A673 (cell line): ENCODE measurements around the gene SMYD1.
"Not testable (repeated sequence)": the region's sequence is repeated elsewhere in the genome, so short reads cannot be mapped to it uniquely, and the experiment has no call there.

Experiments used
- EZH2 ChIP-seq: fragments of 200-600 bp; sonication (generic); IDR thresholded peaks from 2 replicates; pipeline ENCODE4 v1.6.1; 2017; ENCODE audit warnings: borderline replicate concordance, low read depth, mild to moderate bottlenecking, mixed read lengths, antibody characterized with exemption, low read length; ENCODE audit not compliant: poor library complexity, severe bottlenecking
- TF ChIP-seq, protein P1 (sequence below): fragments of 300-800, 200-600 bp; sonication (generic); conservative IDR thresholded peaks from 2 replicates; pipeline ENCODE4 v1.5.1; 2017; ENCODE audit warnings: low read depth, mild to moderate bottlenecking, antibody characterized with exemption, low read length, moderate library complexity, mixed read lengths

GRCh38 chr2:88045561-88045960 lies 22.1 kb upstream of the SMYD1 start:
- TF ChIP-seq, protein P1, sequence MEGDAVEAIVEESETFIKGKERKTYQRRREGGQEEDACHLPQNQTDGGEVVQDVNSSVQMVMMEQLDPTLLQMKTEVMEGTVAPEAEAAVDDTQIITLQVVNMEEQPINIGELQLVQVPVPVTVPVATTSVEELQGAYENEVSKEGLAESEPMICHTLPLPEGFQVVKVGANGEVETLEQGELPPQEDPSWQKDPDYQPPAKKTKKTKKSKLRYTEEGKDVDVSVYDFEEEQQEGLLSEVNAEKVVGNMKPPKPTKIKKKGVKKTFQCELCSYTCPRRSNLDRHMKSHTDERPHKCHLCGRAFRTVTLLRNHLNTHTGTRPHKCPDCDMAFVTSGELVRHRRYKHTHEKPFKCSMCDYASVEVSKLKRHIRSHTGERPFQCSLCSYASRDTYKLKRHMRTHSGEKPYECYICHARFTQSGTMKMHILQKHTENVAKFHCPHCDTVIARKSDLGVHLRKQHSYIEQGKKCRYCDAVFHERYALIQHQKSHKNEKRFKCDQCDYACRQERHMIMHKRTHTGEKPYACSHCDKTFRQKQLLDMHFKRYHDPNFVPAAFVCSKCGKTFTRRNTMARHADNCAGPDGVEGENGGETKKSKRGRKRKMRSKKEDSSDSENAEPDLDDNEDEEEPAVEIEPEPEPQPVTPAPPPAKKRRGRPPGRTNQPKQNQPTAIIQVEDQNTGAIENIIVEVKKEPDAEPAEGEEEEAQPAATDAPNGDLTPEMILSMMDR = not testable (repeated sequence)
- not testable (repeated sequence) for TF ChIP-seq EZH2
